Brain microvascular endothelial cell (primary cell): ENCODE measurements around the gene TCF19.
"Not testable (repeated sequence)": the region's sequence is repeated elsewhere in the genome, so short reads cannot be mapped to it uniquely, and the experiment has no call there.

Experiments used
- DNase-seq: peaks from one replicate; pipeline ENCODE4 v3.0.0-alpha.2; 2020
- H3K27ac ChIP-seq: fragments of 250-450 bp; sonication (Bioruptor Pico); 2 replicates; pipeline ENCODE4 v1.5.1; 2020; ENCODE audit warnings: mild to moderate bottlenecking, moderate library complexity
- H3K27me3 ChIP-seq: fragments of 250-450 bp; sonication (Bioruptor Pico); replicated peaks from 2 replicates; pipeline ENCODE4 v1.5.1; 2020; ENCODE audit warnings: mild to moderate bottlenecking
- H3K36me3 ChIP-seq: fragments of 250-450 bp; sonication (Bioruptor Pico); replicated peaks from 2 replicates; pipeline ENCODE4 v1.5.1; 2020; ENCODE audit warnings: mild to moderate bottlenecking
- H3K4me3 ChIP-seq: 2 replicates; pipeline ENCODE4 v1.5.1; 2011; ENCODE audit warnings: low read depth, mild to moderate bottlenecking, control low read depth, low read length, moderate library complexity
- CTCF ChIP-seq: IDR thresholded peaks from 2 replicates; pipeline ENCODE4 v1.5.1; 2011; ENCODE audit warnings: low read depth, mild to moderate bottlenecking, moderate library complexity, low read length, control low read depth, inconsistent platforms; ENCODE audit errors: missing control alignments
- in situ Hi-C: cut with HindIII; loops from 2 replicates; pipeline ENCODE4 v1.10.0; 2017; ENCODE audit warnings: low sequenced_read_pairs, low pct_ligation_motif_present

Gene TCF19

GRCh38 chr6:31180500-31180899, 22.1 kb downstream of the TCF19 start:
- Histone ChIP-seq H3K27me3 (no peaks in the 10 kb centered on the region), H3K27ac (no peak overlapping the region), H3K36me3 (no peaks in the 10 kb centered on the region), H3K4me3 (peak overlapping the region; percentile 44)
- DNase-seq: peak; percentile 28
- TF ChIP-seq CTCF: no peak
- in situ Hi-C loops: no loop called here

- in situ Hi-C loops, H3K36me3 ChIP-seq, H3K27me3 ChIP-seq, H3K4me3 ChIP-seq, DNase-seq, H3K27ac ChIP-seq: not testable (repeated sequence)
These were observed 24.9 kb downstream of the TCF19 start for GRCh38 chr6:31183287-31183686.

GRCh38 chr6:31183859-31184258, 25.5 kb downstream of the TCF19 start:
- H3K27ac ChIP-seq, in situ Hi-C loops, DNase-seq, H3K4me3 ChIP-seq, H3K36me3 ChIP-seq, H3K27me3 ChIP-seq: not testable (repeated sequence)

GRCh38 chr6:31185695-31186051, 27.3 kb downstream of the TCF19 start:
- H3K36me3 ChIP-seq, H3K4me3 ChIP-seq, H3K27me3 ChIP-seq, H3K27ac ChIP-seq, in situ Hi-C loops, DNase-seq: not testable (repeated sequence)

- in situ Hi-C loops: no loop called here
- no peak for TF ChIP-seq CTCF
- Histone ChIP-seq H3K4me3 (no peak overlapping the region), H3K27ac (no peak overlapping the region), H3K36me3 (no peaks in the 10 kb centered on the region), H3K27me3 (no peaks in the 10 kb centered on the region)
- DNase-seq: no peak
These were observed 27.8 kb downstream of the TCF19 start for GRCh38 chr6:31186052-31186734.

- no peaks in the 10 kb centered on the region for H3K27me3 ChIP-seq
- H3K27ac ChIP-seq: no peak overlapping the region
- no peaks in the 10 kb centered on the region for H3K36me3 ChIP-seq
- no peak for DNase-seq
- no peak for TF ChIP-seq CTCF
- H3K4me3 ChIP-seq: no peak overlapping the region
- in situ Hi-C loops: no loop called here
These were observed 29.4 kb downstream of the TCF19 start for GRCh38 chr6:31187780-31188194.

- H3K36me3 ChIP-seq, H3K27ac ChIP-seq, in situ Hi-C loops, DNase-seq, H3K4me3 ChIP-seq, H3K27me3 ChIP-seq: not testable (repeated sequence)
These were observed 30.8 kb downstream of the TCF19 start for GRCh38 chr6:31189223-31189622.

GRCh38 chr6:31190488-31190887, 32.1 kb downstream of the TCF19 start:
- no peak for TF ChIP-seq CTCF
- in situ Hi-C loops: no loop called here

More at GRCh38 chr6:31190488-31190887, 32.1 kb downstream of the TCF19 start:
- DNase-seq: no peak
- Histone ChIP-seq H3K4me3 (no peak overlapping the region), H3K36me3 (no peaks in the 10 kb centered on the region), H3K27ac (no peak overlapping the region), H3K27me3 (no peaks in the 10 kb centered on the region)
